DOHH2 (cell line): ENCODE results near the gene TMEM63C.

ENCODE experiments used
- EZH2phosphoT487 ChIP-seq: fragments of 200-600 bp; sonication (generic); IDR thresholded peaks from 2 replicates; pipeline ENCODE4 v1.6.1; 2017; ENCODE audit warnings: borderline replicate concordance, mild to moderate bottlenecking, antibody characterized with exemption, low read length, moderate library complexity, mixed read lengths
- TF ChIP-seq, protein P1 (sequence below): fragments of 200-600 bp; sonication (generic); IDR thresholded peaks from one replicate; pipeline ENCODE4 v1.5.1; 2014; ENCODE audit warnings: antibody characterized with exemption, mild to moderate bottlenecking, low read depth, low read length; ENCODE audit not compliant: poor library complexity, severe bottlenecking

DNA sequence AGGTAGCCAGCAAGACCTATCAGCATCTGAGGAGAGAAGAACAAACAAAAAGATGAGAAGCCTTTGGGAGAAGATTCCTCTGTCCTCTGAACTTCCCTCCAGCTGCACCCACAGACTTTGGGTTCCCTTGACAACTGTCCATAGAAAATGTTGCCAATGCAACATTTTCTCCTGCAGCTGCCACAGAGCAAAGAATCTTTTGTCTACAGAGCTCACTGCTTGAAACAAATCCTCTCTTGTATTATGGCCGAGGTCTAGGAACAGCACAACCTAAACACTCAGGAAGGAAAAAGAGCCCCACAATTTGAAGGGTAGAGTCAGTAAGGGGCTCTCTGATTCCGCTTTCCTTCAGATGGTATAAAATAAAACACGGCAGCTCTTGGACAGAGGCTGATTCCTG is 124.8 kb downstream of the TMEM63C start:
- TF ChIP-seq, protein P1, sequence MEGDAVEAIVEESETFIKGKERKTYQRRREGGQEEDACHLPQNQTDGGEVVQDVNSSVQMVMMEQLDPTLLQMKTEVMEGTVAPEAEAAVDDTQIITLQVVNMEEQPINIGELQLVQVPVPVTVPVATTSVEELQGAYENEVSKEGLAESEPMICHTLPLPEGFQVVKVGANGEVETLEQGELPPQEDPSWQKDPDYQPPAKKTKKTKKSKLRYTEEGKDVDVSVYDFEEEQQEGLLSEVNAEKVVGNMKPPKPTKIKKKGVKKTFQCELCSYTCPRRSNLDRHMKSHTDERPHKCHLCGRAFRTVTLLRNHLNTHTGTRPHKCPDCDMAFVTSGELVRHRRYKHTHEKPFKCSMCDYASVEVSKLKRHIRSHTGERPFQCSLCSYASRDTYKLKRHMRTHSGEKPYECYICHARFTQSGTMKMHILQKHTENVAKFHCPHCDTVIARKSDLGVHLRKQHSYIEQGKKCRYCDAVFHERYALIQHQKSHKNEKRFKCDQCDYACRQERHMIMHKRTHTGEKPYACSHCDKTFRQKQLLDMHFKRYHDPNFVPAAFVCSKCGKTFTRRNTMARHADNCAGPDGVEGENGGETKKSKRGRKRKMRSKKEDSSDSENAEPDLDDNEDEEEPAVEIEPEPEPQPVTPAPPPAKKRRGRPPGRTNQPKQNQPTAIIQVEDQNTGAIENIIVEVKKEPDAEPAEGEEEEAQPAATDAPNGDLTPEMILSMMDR, result no peak
- TF ChIP-seq EZH2phosphoT487, result no peak
